GM11168 (cell line): ENCODE data around the gene KIAA1671.

Source experiments
- in situ Hi-C: fragments of 300-500 bp; cut with MboI; formaldehyde crosslinking; loops from one replicate; pipeline ENCODE4 v1.12.0; 2022; ENCODE audit warnings: low sequenced_read_pairs; ENCODE audit not compliant: unreplicated experiment

Gene KIAA1671

GRCh38 chr22:25159028-25159427 is 206.5 kb downstream of the KIAA1671 start:
- in situ Hi-C loops: no loop called here

- in situ Hi-C loops: no loop called here
Measured at GRCh38 chr22:25160120-25160996, 207.8 kb downstream of the KIAA1671 start.

GRCh38 chr22:25161017-25161915 is 208.8 kb downstream of the KIAA1671 start:
- in situ Hi-C loops: no loop called here

GRCh38 chr22:25161916-25162530 is 209.5 kb downstream of the KIAA1671 start:
- in situ Hi-C loops: no loop called here

- in situ Hi-C loops: no loop called here
Measured at GRCh38 chr22:25162561-25162960, 210.0 kb downstream of the KIAA1671 start.

- in situ Hi-C loops: no loop called here
Measured at GRCh38 chr22:25165785-25166184, 213.3 kb downstream of the KIAA1671 start.

GRCh38 chr22:25166266-25167040 is 213.9 kb downstream of the KIAA1671 start:
- in situ Hi-C loops: no loop called here

GRCh38 chr22:25167082-25167481 is 214.6 kb downstream of the KIAA1671 start:
- in situ Hi-C loops: no loop called here

GRCh38 chr22:25167834-25168601 is 215.5 kb downstream of the KIAA1671 start:
- in situ Hi-C loops: no loop called here

GRCh38 chr22:25169278-25170031 is 216.9 kb downstream of the KIAA1671 start:
- in situ Hi-C loops: loop anchor here (10.0 kb wide), 1 partner anchor 85 kb away; no protein-coding TSS in a partner anchor

- in situ Hi-C loops: loop anchor here (10.0 kb wide), 1 partner anchor 86 kb away; no protein-coding TSS in a partner anchor
Measured at GRCh38 chr22:25170426-25170980, 218.0 kb downstream of the KIAA1671 start.

GRCh38 chr22:25172153-25172552 is 219.6 kb downstream of the KIAA1671 start:
- in situ Hi-C loops: loop anchor here (10.0 kb wide), 1 partner anchor 87 kb away; no protein-coding TSS in a partner anchor

GRCh38 chr22:25174156-25174887 is 221.8 kb downstream of the KIAA1671 start:
- in situ Hi-C loops: loop anchor here (10.0 kb wide), 1 partner anchor 90 kb away; no protein-coding TSS in a partner anchor

GRCh38 chr22:25174888-25175411 is 222.4 kb downstream of the KIAA1671 start:
- in situ Hi-C loops: loop anchor here (10.0 kb wide), 1 partner anchor 90 kb away; no protein-coding TSS in a partner anchor

GRCh38 chr22:25176175-25176574 is 223.7 kb downstream of the KIAA1671 start:
- in situ Hi-C loops: loop anchor here (10.0 kb wide), 1 partner anchor 91 kb away; no protein-coding TSS in a partner anchor

- in situ Hi-C loops: loop anchor here (10.0 kb wide), 1 partner anchor 92 kb away; no protein-coding TSS in a partner anchor
Measured at GRCh38 chr22:25176799-25177198, 224.3 kb downstream of the KIAA1671 start.

GRCh38 chr22:25177226-25177625 is 224.7 kb downstream of the KIAA1671 start:
- in situ Hi-C loops: loop anchor here (10.0 kb wide), 1 partner anchor 92 kb away; no protein-coding TSS in a partner anchor
